Ishikawa (cell line): ENCODE measurements around the gene TMEM30A.

Experiments
- EP300 ChIP-seq: IDR thresholded peaks from 2 replicates; pipeline ENCODE4 v1.6.1; 2012; ENCODE audit warnings: borderline replicate concordance
- RAD21 ChIP-seq: IDR thresholded peaks from 2 replicates; pipeline ENCODE4 v1.6.1; 2012; ENCODE audit warnings: low read depth
- REST ChIP-seq: IDR thresholded peaks from 2 replicates; pipeline ENCODE4 v1.6.1; 2012; ENCODE audit warnings: low read depth, mild to moderate bottlenecking
- TAF1 ChIP-seq: IDR thresholded peaks from 2 replicates; pipeline ENCODE4 v1.6.1; 2012; ENCODE audit warnings: low read depth, mild to moderate bottlenecking
- TEAD4 ChIP-seq: IDR thresholded peaks from 2 replicates; pipeline ENCODE4 v1.6.1; 2012

GRCh38 chr6:75235271-75235670 is 49.3 kb downstream of the TMEM30A start:
- TF ChIP-seq TEAD4 (no peak), RAD21 (no peak), EP300 (no peak), TAF1 (no peak), REST (no peak)
